Endometrial microvascular endothelial cells (primary cell): ENCODE measurements around the gene SYNJ2. TPM values are rescaled to one million over a fixed set of nuclear protein-coding genes. Genes with fewer than 3 reads are reported as not detected.

ENCODE experiments used
- in situ Hi-C: cut with HindIII; loops from 2 replicates; pipeline ENCODE4 v1.10.0; 2017; ENCODE audit warnings: low sequenced_read_pairs, low pct_unique_long_range_greater_than_20kb; ENCODE audit errors: inconsistent ontology term
- total RNA-seq: library from RNA; depleted of rRNA; stranded (reverse); fragments of >200 nt; gene quantifications from one replicate; pipeline ENCODE4 v1.2.3, GENCODE V29; 2015; ENCODE audit errors: inconsistent ontology term

SYNJ2 gene
- total RNA-seq, 1 donor from 2014 or later = 66.0 TPM

GRCh38 chr6:158043586-158044524, 62.2 kb downstream of the SYNJ2 start:
- in situ Hi-C loops = no loop called here

GRCh38 chr6:158044525-158044888, 62.8 kb downstream of the SYNJ2 start:
- in situ Hi-C loops = no loop called here

- in situ Hi-C loops = no loop called here
These were observed 64.8 kb downstream of the SYNJ2 start for GRCh38 chr6:158046201-158047126.

- in situ Hi-C loops = no loop called here
These were observed 65.5 kb downstream of the SYNJ2 start for GRCh38 chr6:158047127-158047518.

GRCh38 chr6:158047563-158048323, 66.1 kb downstream of the SYNJ2 start:
- in situ Hi-C loops = no loop called here

GRCh38 chr6:158048589-158048988, 66.9 kb downstream of the SYNJ2 start:
- in situ Hi-C loops = no loop called here

- in situ Hi-C loops = no loop called here
These were observed 67.7 kb downstream of the SYNJ2 start for GRCh38 chr6:158049055-158050028.

- in situ Hi-C loops = no loop called here
These were observed 68.6 kb downstream of the SYNJ2 start for GRCh38 chr6:158050107-158050735.

GRCh38 chr6:158050955-158051354, 69.3 kb downstream of the SYNJ2 start:
- in situ Hi-C loops = no loop called here

GRCh38 chr6:158051968-158052367, 70.3 kb downstream of the SYNJ2 start:
- in situ Hi-C loops = no loop called here

- in situ Hi-C loops = no loop called here
These were observed 72.0 kb downstream of the SYNJ2 start for GRCh38 chr6:158053377-158054313.

GRCh38 chr6:158056355-158056754, 74.7 kb downstream of the SYNJ2 start:
- in situ Hi-C loops = no loop called here

- in situ Hi-C loops = no loop called here
These were observed 75.1 kb downstream of the SYNJ2 start for GRCh38 chr6:158056804-158057203.

GRCh38 chr6:158057213-158057987, 75.7 kb downstream of the SYNJ2 start:
- in situ Hi-C loops = no loop called here

- in situ Hi-C loops = no loop called here
These were observed 76.5 kb downstream of the SYNJ2 start for GRCh38 chr6:158058171-158058651.

GRCh38 chr6:158059108-158059507, 77.4 kb downstream of the SYNJ2 start:
- in situ Hi-C loops = no loop called here
